NCI-H1417 (cell line): ENCODE measurements around the gene RPL28.
"Not testable (repeated sequence)": the region's sequence is repeated elsewhere in the genome, so short reads cannot be mapped to it uniquely, and the experiment has no call there.

ENCODE experiments used
- DNase-seq, 3 experiments: peaks; one replicate each; lab custom pipeline; 2025; lab: John Stamatoyannopoulos, UW

RPL28 gene

DNA sequence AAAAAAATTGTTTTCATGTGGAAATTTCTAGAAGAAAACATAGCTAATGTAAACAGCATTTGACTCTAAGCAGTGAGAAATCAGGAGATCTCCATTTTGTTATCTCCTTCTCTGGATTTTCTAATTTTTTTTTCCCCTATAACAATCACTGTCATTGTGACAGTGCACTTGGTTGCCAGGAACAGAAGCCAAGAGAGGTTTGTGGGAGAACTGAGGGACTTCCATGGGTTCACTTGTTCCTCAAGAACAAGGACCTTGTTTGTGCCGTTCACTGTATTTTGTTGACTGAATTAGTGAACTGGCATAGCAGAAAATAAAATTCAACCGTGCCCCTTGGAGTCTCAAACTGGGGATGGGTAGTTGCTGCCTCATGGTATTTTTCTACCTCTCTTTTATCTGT is 40.3 kb downstream of the RPL28 start:
- DNase-seq = no peak

GRCh38 chr19:55431183-55431582 is 45.5 kb downstream of the RPL28 start:
- no peak for DNase-seq

DNA sequence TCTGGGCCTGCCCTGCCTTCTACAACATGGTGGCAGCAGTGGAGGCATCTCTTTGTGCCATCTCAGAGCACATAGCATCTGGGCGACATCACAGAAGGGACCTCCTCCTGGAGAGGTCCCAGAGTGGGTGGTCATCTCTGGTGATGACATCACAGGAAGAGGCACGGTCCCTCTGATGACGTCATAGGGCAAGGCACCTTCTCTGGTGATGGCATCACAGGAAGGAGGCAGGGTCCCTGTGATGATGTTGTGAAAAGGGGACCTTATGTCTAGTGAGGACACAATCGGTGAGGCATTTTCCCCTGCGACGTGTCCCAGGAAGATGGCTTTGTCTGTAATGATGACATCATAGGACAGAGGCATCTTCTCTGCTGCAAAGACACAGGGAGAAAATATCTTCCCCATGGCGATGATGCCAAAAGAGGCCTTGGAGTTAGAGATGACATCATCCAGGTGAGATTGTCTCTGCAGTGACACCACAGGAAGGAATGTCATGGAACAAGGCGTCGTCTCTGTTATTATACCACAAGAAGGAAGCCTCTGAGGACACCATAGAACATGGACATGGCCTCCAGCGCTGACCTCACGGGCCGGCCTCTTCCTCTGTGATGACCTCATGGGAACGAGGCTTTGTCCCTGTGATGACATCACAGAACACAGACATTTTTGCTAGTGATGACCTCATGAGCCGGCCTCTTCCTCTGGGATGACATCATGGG is 46.7 kb downstream of the RPL28 start:
- DNase-seq = no peak

DNA sequence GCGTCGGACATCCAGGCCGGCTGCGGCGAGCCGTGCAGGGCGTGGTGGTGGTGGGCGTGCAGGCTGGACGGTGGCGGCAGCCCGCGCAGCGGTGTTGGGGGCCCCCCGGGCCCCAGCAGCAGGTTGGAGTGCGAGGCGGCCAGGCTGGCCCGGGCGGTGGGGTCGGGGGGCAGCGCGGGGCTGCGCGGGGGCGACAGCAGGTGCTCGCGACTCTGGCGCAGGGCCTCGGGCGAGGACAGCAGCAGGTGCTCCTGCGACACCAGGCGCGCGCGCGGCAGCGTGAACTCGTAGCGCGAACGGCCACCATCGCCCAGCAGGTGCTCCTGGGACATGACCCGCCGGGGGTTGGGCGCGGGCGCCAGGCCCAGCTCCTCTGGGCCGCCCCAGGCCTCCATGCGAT is 47.6 kb downstream of the RPL28 start:
- DNase-seq = peak in 2 of 3 experiments; percentile 72 to 76

DNA sequence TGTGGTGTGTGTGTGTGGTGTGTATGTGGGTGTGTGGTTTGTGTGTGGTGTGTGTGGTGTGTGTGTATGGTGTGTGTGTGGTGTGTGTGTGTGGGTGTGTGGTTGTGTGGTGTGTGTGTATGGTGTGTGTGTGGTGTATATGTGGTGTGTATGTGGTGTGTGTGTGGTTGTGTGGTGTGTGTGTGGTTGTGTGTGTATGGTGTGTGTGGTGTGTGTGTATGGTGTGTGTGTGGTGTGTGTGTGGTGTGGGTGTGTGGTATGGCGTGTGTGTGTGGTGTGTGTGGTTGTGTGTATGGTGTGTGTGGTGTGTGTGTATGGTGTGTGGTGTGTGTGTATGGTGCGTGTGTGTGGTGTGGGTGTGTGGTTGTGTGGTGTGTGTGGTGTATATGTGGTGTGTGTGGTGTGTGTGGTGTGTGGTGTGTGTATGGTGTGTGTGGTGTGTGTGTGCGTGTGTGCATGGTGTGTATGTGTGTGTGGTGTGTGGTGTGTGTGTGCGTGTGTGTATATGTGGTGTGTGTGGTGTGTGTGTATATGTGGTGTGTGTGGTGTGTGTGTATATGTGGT is 48.7 kb downstream of the RPL28 start:
- no peak for DNase-seq

DNA sequence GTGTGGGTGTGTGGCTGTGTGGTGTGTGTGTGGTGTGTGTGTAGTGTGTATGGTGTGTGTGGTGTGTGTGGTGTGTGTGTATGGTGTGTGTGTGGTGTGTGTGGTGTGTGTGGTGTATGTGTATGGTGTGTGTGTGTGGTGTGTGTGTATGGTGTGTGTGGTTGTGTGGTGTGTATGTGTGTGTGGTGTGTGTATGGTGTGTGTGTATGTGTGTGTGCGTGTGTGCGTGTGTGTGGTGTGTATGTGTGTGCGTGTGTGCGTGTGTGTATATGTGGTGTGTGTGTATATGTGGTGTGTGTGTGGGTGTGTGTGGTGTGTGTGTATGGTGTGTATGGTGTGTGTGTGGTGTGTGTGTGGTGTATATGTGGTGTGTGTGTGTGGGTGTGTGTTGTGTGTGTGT is 49.3 kb downstream of the RPL28 start:
- no peak for DNase-seq

GRCh38 chr19:55436847-55437246 is 51.1 kb downstream of the RPL28 start:
- no peak for DNase-seq

DNA sequence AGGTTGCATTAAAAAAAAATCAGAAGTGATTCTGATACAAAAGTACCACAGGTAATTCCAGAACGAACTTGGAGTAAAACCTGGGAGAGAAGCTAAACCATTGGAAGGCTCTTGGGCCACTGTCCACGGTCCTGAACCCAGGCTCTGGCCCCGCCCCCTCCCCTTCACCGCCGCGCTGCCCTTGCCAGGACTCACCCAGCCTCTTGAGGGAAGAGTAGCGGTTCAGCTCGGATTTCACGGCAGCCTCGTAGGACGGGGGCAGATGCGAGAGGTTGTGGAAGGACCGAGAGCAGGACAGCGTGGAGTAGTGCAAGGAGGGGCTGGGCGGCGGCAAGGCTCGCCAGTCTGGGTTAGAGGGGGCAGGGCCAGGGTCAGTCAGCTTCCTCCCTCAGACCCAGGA is 51.7 kb downstream of the RPL28 start:
- peak in 2 of 3 experiments; percentile 33 to 84 for DNase-seq

DNA sequence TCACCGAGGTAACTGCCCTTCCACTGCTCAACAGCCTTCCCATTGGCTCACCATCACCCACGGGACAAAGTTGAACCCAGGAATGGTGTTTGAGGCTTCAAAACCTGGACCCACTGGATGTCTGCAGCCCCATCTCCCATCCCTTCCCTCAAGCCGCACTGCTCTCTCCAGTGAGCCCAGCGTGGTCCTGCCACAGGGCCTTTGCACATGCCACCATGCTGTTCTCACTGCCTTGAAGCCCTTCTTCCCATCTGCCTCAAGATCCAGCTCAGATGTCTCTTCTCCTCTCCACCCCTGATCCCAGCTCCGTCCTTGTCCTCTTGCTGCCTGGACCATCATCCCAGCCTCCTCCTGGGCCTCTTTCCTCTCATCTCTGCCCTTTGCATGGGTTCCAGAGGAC is 53.3 kb downstream of the RPL28 start:
- no peak for DNase-seq

DNA sequence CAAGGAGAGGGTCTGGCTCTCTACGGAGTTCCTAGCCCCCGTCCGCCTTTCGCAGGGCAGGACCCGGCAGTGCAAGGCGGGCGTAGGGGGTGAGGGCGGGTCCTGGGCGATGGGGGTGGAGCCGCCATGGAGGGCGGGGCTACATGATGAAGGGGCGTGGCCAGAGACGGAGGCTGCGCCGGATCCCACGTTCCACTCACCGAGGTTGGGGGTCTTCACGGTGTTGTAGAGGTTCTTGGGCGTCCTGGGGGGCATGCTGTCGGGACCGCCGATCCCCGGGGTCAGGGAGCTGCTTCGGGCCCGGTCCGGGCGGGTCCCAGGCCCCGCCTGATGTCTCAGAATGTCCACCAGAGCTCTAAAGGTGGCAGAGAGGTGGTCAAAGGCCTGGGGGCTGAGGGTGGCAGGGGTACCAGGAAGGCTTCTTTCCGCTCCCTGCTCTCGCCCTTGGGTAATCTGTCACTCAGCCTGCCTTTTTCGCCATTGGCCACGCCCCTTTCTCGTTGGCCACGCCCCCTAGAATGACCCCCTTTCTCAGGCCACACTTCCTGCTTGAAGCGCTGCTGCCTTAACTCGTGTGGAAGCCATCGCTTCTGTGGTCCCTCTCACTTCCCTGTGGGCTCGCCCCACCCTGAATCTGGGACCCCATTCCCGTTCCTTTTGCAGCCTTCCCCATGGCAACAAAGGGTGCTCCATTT is 54.8 kb downstream of the RPL28 start:
- peak; percentile 46 to 73 (median 64) for DNase-seq

- DNase-seq = no peak
Measured at GRCh38 chr19:55441319-55441691, 55.6 kb downstream of the RPL28 start.

DNA sequence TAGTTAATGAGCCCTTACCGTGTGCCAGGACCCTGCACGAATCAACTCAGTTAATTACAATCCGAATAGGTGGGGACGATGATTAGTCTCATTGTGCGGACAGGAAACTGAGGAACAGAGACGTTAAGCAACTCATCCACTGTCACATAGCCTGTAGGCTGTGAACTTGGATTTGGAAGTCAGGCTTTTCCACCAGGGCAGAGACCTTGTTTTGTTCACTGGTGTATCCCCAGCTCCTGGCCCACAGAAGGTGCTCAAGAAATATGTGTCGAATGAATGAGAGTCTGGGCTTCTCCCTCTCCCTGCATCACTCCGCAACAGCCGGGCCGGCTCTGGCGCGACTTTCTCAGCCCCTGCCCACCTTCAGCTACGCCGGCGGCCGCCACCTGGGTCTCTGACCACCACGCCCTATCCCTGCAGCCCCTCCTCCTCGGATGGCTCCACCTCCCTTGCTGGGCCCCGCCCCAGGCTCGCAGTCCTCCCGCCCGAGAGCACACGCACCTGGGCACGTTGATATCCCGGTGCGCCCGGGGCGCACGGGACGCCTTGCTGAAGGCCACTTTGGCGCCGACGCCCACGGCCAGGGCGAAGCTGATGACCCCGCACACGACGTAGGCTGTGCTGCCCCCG is 56.1 kb downstream of the RPL28 start:
- DNase-seq = peak; percentile 45 to 74 (median 61)

GRCh38 chr19:55442372-55442961 is 56.7 kb downstream of the RPL28 start:
- DNase-seq = peak; percentile 38 to 56 (median 43)

- peak in 2 of 3 experiments; percentile 29 to 52 for DNase-seq
Measured at GRCh38 chr19:55443045-55443823, 57.5 kb downstream of the RPL28 start, which contains the start of gene SHISA7. Gene SHISA7, minus strand, starts transcription at chr19:55443300. Its CDS starts 437 bp downstream, at chr19:55442863.

- peak in 1 of 3 experiments; percentile 31 for DNase-seq
Measured at GRCh38 chr19:55443824-55444480, 58.2 kb downstream of the RPL28 start.

DNA sequence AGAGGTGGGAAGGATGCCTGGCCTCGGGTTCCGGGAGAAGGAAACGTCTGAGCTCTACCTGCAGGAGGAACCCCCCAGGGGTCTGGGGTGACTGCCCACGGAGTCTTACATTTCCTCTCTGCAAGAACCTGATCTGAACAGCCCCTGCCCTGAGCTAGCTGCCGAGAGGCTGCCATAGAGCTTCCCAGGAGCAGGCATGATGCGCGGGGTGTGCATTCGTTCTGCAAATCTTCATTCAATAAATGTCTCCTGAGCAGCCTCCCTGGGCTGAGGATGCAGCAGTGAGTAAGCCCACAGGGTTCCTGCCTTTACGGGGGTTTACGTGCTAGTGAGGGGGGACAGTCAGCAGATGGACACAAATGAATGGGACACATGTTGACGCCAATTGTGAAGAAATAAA is 58.9 kb downstream of the RPL28 start:
- no peak for DNase-seq

DNA sequence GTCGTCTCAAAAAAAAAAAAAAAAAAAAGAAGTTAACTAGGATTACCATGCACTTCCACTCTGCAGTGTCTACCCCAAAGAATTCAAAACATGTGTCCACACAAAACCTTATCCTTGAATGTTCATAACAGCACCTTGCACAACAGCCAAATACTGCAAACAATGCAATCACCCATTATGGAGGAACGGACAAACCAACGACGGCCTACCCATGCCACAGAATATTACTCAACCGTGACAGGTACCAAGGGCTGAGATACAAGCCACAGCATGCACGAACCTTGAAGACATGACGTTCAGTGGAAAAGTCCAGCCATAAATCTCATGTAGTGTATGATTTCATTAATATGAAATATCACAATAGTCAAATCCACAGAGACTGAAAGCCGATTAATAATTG is 60.3 kb downstream of the RPL28 start:
- DNase-seq = peak in 2 of 3 experiments; percentile 32 to 70

GRCh38 chr19:55447421-55448174 is 61.9 kb downstream of the RPL28 start:
- DNase-seq = peak; percentile 36 to 56 (median 45)

DNA sequence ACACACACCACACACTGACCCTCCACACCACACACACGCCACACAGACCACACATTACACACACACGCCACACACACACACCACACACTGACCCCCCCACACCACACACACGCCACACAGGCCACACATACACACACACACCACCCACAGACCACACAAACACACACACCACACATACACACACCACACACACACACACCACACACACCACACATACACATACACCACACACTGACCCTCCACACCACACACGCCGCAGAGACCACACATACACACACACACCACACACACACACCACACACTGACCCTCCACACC is 62.4 kb downstream of the RPL28 start:
- DNase-seq = not testable (repeated sequence)

DNA sequence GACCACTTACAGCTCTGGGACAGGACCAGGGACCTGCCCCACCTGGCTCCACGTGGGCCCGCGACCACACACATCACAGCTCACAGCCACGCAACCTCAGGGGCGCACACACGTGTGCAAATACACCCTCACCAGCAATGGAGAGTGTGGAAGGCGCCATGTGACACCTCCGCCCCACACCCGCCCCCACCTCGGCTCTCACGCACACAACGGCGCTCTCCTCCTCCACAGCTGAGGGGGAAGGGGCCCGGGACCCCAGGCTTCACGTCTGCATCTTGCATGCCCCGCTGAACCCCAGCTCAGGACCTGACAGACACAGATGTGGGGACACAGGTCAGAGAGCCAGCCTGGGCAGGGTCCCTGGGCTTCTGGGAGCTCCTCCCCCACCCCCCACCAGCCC is 63.7 kb downstream of the RPL28 start:
- DNase-seq = no peak
